Naive thymus-derived CD8-positive, alpha-beta T cell (primary cell): ENCODE data around the gene GTPBP2. TPM values are rescaled to one million over a fixed set of nuclear protein-coding genes. Genes with fewer than 3 reads are reported as not detected.

ENCODE experiments used
- polyA plus RNA-seq, 3 donors: library from polyadenylated mRNA; unstranded; fragments of 300-500 nt; fragmentation: Illumina TruSeq; gene quantifications; one replicate each; pipeline ENCODE4 v1.2.3, GENCODE V29; 2021
- total RNA-seq, 8 experiments: library from RNA in 2 of 8; stranded (reverse) in 2 of 8; gene quantifications; one replicate each; pipeline ENCODE4 v1.2.3 and lab custom pipeline; 2021 to 2026

Gene GTPBP2
- total and polyA plus RNA-seq, 5 experiments from 2014 or later: 1.1 to 75.7 (median 2.6) TPM

Other genes starting within 250 kb of the GTPBP2 start
- gene ABCC10, start 201.7 kb downstream of the GTPBP2 start, total RNA-seq: 10 to 100 TPM; 67.2 to 72.6 TPM
- 10 to 100 TPM in 2 of 3 donors, 1 to 10 TPM in 1; 9.6 to 15.9 (median 10.6) TPM for gene ABCC10, start 201.7 kb downstream of the GTPBP2 start, polyA plus RNA-seq
- gene DLK2, start 173.7 kb downstream of the GTPBP2 start, total RNA-seq: 1 to 10 TPM in 1 of 2 experiments, under 1 TPM in 1; 0.71 to 1.2 TPM
- gene DLK2, start 173.7 kb downstream of the GTPBP2 start, polyA plus RNA-seq: 1 to 10 TPM in 1 of 3 donors, under 1 TPM in 1, not detected in 1; 0.22 to 1.2 TPM
- 10 to 100 TPM; 47.7 to 54.7 TPM for gene TJAP1, start 151.7 kb downstream of the GTPBP2 start, total RNA-seq
- gene TJAP1, start 151.7 kb downstream of the GTPBP2 start, polyA plus RNA-seq: 10 to 100 TPM in 1 of 3 donors, 1 to 10 TPM in 2; 5.1 to 12.1 (median 8.4) TPM
- under 1 TPM; 0.41 to 0.49 TPM for gene LRRC73, start 118.9 kb downstream of the GTPBP2 start, total RNA-seq
- gene LRRC73, start 118.9 kb downstream of the GTPBP2 start, polyA plus RNA-seq: not detected
- 10 to 100 TPM; 77.0 to 77.5 TPM for gene YIPF3, start 112.3 kb downstream of the GTPBP2 start, total RNA-seq
- gene YIPF3, start 112.3 kb downstream of the GTPBP2 start, polyA plus RNA-seq: 10 to 100 TPM; 58.4 to 70.4 (median 68.3) TPM
- 10 to 100 TPM; 47.9 to 51.9 TPM for gene POLR1C, start 112.2 kb downstream of the GTPBP2 start, total RNA-seq
- 10 to 100 TPM in 2 of 3 donors, 1 to 10 TPM in 1; 9.4 to 23.2 (median 14.6) TPM for gene POLR1C, start 112.2 kb downstream of the GTPBP2 start, polyA plus RNA-seq
- 10 to 100 TPM; 43.4 to 51.6 TPM for gene XPO5, start 53.2 kb downstream of the GTPBP2 start, total RNA-seq
- gene XPO5, start 53.2 kb downstream of the GTPBP2 start, polyA plus RNA-seq: 1 to 10 TPM; 5.1 to 8.7 (median 7.5) TPM
- gene POLH, start 53.1 kb downstream of the GTPBP2 start, total RNA-seq: 10 to 100 TPM; 22.9 to 26.5 TPM
- gene POLH, start 53.1 kb downstream of the GTPBP2 start, polyA plus RNA-seq: 10 to 100 TPM in 2 of 3 donors, 1 to 10 TPM in 1; 5.9 to 18.9 (median 11.6) TPM
- gene MAD2L1BP, start 6.6 kb upstream of the GTPBP2 start, total RNA-seq: 10 to 100 TPM; 30.3 to 32.9 TPM
- 10 to 100 TPM; 12.5 to 19.6 (median 17.9) TPM for gene MAD2L1BP, start 6.6 kb upstream of the GTPBP2 start, polyA plus RNA-seq
- gene RSPH9, start 15.8 kb upstream of the GTPBP2 start, total RNA-seq: not detected
- gene RSPH9, start 15.8 kb upstream of the GTPBP2 start, polyA plus RNA-seq: 1 to 10 TPM in 1 of 3 donors, under 1 TPM in 2; 0.44 to 1.1 (median 0.86) TPM
- gene MRPS18A, start 58.5 kb upstream of the GTPBP2 start, total RNA-seq: 10 to 100 TPM; 28.9 to 30.6 TPM
- 10 to 100 TPM; 53.1 to 63.1 (median 53.7) TPM for gene MRPS18A, start 58.5 kb upstream of the GTPBP2 start, polyA plus RNA-seq
- gene VEGFA, start 140.9 kb upstream of the GTPBP2 start, total RNA-seq: 1 to 10 TPM; 4.5 to 5.6 TPM
- not detected for gene VEGFA, start 140.9 kb upstream of the GTPBP2 start, polyA plus RNA-seq